ENCODE measurements around the gene BRD2.
"Not testable (repeated sequence)": the region's sequence is repeated elsewhere in the genome, so short reads cannot be mapped to it uniquely, and the experiment has no call there.

Gene BRD2

DNA sequence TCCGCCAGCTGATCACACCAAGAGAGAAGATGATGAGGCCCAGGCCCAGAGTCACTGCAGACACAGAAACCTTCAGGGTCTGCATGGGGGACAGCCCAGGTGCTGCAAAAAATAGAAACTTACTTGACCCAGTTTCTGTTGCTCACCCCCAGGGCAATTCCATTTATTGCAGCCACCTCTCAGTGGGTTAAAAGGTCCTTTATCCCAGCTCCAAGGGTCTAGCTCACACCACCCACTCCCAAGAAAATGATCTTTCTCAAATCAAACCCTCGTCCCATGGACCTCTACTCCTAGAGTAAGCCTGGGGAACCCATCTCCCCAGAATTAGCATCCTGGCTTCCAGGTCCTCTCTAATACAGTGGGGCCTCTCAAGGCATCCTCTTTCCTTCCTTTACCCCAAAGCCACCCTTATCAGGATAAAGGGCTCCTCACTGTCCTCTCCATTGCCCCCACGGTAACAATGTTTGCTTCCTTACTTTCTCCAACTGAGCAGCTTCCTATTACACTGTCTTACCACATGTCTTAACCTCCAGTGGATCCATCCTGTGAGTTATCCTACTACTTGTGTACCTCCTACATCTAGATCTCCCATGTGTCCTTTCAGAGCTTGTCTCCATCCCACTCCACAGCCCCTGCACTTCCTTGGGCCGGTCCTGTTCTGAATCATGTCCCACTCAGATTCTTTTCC, 32.7 kb upstream of the BRD2 start:
- no peak for DNase-seq (ENCODE audit: extremely low read depth, low read depth)
- TF ChIP-seq, protein P1, sequence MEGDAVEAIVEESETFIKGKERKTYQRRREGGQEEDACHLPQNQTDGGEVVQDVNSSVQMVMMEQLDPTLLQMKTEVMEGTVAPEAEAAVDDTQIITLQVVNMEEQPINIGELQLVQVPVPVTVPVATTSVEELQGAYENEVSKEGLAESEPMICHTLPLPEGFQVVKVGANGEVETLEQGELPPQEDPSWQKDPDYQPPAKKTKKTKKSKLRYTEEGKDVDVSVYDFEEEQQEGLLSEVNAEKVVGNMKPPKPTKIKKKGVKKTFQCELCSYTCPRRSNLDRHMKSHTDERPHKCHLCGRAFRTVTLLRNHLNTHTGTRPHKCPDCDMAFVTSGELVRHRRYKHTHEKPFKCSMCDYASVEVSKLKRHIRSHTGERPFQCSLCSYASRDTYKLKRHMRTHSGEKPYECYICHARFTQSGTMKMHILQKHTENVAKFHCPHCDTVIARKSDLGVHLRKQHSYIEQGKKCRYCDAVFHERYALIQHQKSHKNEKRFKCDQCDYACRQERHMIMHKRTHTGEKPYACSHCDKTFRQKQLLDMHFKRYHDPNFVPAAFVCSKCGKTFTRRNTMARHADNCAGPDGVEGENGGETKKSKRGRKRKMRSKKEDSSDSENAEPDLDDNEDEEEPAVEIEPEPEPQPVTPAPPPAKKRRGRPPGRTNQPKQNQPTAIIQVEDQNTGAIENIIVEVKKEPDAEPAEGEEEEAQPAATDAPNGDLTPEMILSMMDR (IDR thresholded peaks at IDR 0.05; ENCODE audit: low read depth, low read length, missing control alignments): no peak
- no peak overlapping the region for H3K4me3 ChIP-seq (replicated peaks; ENCODE audit: low read depth, low read length)

- no peak for DNase-seq (ENCODE audit: extremely low read depth, low read depth)
Observed at GRCh38 chr6:32936239-32937152, 31.9 kb upstream of the BRD2 start.

GRCh38 chr6:32937230-32937633, 31.2 kb upstream of the BRD2 start:
- TF ChIP-seq, protein P1 (IDR thresholded peaks at IDR 0.05; ENCODE audit: low read depth, low read length, missing control alignments): no peak
- no peak overlapping the region for H3K4me3 ChIP-seq (replicated peaks; ENCODE audit: low read depth, low read length)
- no peak for DNase-seq (ENCODE audit: extremely low read depth, low read depth)

More at GRCh38 chr6:32936239-32937152, 31.9 kb upstream of the BRD2 start:
- TF ChIP-seq, protein P1 (IDR thresholded peaks at IDR 0.05; ENCODE audit: low read depth, low read length, missing control alignments): no peak
- H3K4me3 ChIP-seq (replicated peaks; ENCODE audit: low read depth, low read length): no peak overlapping the region

DNA sequence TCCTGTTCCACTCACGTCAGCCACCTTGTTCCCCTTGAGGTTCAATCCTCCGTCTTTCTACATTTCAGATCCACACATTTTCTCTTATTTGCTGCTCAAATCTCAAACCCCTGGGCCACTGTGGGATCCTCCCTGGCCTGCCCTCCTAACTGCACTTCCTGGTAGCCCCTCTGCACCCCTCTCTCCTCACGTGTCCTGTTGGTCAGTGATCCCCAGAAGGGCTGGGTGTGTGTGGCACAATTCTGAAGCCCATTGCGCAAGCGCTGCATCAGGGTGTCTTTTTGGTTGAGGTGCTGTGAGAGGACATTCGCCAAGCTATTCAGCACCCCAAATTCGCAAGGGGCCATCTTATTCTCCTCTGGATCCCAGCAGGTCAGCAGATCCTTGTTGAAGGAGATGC, 29.9 kb upstream of the BRD2 start:
- no peak for DNase-seq (ENCODE audit: extremely low read depth, low read depth)
- TF ChIP-seq, protein P1 (IDR thresholded peaks at IDR 0.05; ENCODE audit: low read depth, low read length, missing control alignments): no peak
- no peak overlapping the region for H3K4me3 ChIP-seq (replicated peaks; ENCODE audit: low read depth, low read length)

- TF ChIP-seq, protein P1 (IDR thresholded peaks at IDR 0.05; ENCODE audit: low read depth, low read length, missing control alignments): no peak
- DNase-seq (ENCODE audit: extremely low read depth, low read depth): no peak
- no peak within 1 kb of the TSS for H3K4me3 ChIP-seq (replicated peaks; ENCODE audit: low read depth, low read length)
Observed at GRCh38 chr6:32940656-32941213, 27.7 kb upstream of the BRD2 start, which contains the start of gene HLA-DMB. Gene HLA-DMB (minus strand): TSS chr6:32941028. CDS start chr6:32940807, 221 bp downstream.

GRCh38 chr6:32941214-32941768, 27.1 kb upstream of the BRD2 start:
- TF ChIP-seq, protein P1 (IDR thresholded peaks at IDR 0.05; ENCODE audit: low read depth, low read length, missing control alignments): no peak
- DNase-seq (ENCODE audit: extremely low read depth, low read depth): no peak
- no peak overlapping the region for H3K4me3 ChIP-seq (replicated peaks; ENCODE audit: low read depth, low read length)

DNA sequence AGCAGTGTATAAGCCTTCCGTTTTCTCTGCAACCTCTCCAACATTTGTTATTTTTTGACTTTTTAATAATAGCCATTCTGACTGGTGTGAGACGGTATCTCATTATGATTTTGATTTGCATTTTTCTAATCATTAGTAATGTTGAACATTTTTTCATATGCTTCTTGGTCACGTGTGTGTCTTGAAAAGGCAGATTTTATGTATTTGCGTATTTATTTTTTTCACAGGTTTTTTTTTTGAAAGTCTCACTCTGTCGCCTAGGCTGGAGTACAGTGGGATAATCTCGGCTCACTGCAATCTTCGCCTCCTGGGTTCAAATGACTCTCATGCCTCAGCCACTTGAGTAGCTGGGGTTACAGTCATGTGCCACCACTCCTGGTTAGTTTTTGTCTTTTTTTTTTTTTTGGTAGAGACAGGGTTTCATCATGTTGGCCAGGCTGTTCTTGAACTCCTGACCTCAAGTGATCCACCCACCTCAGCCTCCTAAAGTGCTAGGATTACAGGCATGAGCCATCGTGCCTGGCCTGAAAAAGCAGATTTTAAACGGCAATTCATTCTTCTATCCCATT, 25.8 kb upstream of the BRD2 start:
- not testable (repeated sequence) for H3K4me3 ChIP-seq (replicated peaks; ENCODE audit: low read depth, low read length); DNase-seq (ENCODE audit: extremely low read depth, low read depth)
